Lower leg skin (tissue), 3 donors: ENCODE measurements around the gene UBAP2.

Source experiments
- POLR2A ChIP-seq, 2 donors: fragments of 450-650 bp; IDR thresholded peaks; one replicate each; pipeline ENCODE4 v1.6.1; 2016 to 2017; ENCODE audit warnings: antibody characterized with exemption in 2 of 2, mild to moderate bottlenecking in 1 of 2, moderate library complexity in 1 of 2
- TF ChIP-seq, protein P1 (sequence below), 3 donors: fragments of 450-650 bp; IDR thresholded peaks; one replicate each; pipeline ENCODE4 v1.5.1; 2016; ENCODE audit warnings: antibody characterized with exemption in 3 of 3, mild to moderate bottlenecking in 3 of 3, moderate library complexity in 2 of 3

GRCh38 chr9:34034698-34035065 is 14.0 kb downstream of the UBAP2 start:
- TF ChIP-seq, protein P1, sequence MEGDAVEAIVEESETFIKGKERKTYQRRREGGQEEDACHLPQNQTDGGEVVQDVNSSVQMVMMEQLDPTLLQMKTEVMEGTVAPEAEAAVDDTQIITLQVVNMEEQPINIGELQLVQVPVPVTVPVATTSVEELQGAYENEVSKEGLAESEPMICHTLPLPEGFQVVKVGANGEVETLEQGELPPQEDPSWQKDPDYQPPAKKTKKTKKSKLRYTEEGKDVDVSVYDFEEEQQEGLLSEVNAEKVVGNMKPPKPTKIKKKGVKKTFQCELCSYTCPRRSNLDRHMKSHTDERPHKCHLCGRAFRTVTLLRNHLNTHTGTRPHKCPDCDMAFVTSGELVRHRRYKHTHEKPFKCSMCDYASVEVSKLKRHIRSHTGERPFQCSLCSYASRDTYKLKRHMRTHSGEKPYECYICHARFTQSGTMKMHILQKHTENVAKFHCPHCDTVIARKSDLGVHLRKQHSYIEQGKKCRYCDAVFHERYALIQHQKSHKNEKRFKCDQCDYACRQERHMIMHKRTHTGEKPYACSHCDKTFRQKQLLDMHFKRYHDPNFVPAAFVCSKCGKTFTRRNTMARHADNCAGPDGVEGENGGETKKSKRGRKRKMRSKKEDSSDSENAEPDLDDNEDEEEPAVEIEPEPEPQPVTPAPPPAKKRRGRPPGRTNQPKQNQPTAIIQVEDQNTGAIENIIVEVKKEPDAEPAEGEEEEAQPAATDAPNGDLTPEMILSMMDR (IDR thresholded peaks at IDR 0.05): no peak
- TF ChIP-seq POLR2A (IDR thresholded peaks at IDR 0.05): no peak
